Measurements from ENCODE around the gene ZNF14.
"Not testable (repeated sequence)": the region's sequence is repeated elsewhere in the genome, so short reads cannot be mapped to it uniquely, and the experiment has no call there.

The ZNF14 gene

DNA sequence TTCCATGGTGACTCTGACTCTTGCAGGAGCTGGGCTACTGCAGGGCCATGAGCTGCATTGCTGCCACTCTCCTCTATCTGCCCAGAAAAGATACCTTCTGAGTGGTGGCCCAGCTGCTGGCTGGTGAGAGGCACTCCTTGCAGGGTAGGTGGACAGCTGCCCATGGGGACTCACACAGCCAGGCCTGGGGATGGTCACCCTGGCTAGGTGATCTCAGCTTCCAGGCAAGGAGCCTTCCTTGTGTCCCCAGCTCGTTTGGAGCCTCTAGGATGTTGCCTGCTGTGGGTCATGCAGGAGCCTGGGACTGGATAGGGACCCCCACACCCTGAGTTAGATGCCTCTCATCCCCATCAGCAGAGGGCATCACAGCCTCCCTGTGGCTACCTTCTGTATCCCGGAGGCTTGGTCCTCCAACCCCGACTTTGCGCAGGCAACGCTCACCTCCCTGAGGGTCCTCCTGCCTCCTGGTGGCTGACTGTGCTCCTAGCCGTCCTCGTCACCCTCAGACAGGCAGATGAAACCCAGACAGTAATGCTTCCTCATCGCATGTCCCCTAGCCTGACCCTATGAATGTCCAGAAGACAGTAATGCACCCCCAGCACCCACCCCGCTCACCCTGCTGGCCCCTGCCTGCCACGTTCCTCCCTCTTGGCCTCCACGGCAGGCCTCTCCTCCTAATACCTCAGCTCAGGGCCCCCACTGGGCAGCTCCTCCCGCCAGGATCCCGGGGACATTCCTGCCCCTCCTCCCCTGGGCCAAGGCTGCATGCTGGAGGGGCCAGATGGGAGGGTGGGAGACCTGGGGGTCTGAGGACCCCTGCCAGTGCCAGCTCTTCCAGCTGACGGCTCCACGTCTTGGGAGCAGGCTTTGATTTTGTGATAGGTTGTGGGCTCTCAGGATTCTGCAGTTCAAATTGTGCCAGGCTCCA, 13.6 kb upstream of the ZNF14 start:
- DNase-seq, result no peak

DNA sequence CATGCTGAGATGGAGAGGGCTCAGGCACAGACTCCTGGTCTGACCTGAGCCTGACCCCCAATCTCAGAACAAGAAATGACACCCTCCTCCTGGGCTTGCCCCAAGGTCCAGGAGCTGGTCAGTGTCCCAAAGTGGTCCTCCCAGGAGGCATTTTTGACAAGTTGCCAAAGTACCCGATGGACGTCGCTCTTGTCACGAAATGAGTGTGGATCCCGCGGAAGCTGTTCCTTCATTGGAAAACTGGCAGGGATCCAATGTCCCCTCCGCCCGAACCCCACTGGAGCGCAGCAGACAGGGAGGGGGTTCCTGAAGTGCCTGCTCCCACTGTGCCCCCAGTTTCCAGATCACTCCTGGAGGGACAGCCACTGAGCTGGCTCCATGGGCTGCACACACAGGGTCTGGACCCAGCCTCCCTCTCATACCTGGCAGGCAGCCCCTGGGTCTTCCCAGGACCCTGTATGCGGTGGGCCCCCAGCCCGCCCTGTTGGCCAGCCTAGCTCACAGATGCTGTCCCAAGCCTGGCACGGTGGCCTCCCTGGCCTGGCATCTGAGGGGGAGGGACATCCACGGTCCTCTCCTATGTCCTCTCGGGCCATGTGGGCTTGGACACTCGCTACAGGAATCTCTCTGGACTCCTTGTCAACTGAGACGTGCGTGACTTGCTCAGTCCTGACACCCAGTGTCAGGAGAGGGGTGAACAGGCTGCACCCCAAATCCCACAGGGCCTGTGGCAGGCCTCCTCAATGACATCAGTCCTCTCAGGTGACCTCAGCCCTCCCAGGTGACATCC, 12.8 kb upstream of the ZNF14 start:
- no peak for DNase-seq

DNA sequence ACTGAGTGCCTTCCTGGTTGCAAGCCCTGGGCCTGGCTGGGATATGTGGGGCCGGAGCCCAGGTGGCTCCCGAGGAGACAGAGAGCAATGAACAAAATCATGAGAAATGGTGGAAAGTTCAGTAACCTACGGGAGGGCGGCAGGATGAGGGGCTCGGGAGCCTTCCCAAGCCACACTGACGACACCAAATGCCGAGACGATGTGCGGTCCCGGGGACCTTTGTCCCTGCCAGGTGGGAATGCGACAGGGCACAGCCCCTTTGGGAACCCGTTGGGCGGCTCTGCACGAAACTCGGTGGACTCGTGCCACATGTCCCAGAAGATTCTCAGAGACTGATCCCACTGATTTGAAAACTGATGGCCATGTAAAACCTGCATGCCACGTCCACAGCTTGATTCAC, 11.7 kb upstream of the ZNF14 start:
- DNase-seq, result no peak

- not testable (repeated sequence) for DNase-seq
Observed at GRCh38 chr19:19743921-19744320, 11.0 kb upstream of the ZNF14 start.

GRCh38 chr19:19743176-19743575, 10.3 kb upstream of the ZNF14 start:
- DNase-seq, result no peak

DNA sequence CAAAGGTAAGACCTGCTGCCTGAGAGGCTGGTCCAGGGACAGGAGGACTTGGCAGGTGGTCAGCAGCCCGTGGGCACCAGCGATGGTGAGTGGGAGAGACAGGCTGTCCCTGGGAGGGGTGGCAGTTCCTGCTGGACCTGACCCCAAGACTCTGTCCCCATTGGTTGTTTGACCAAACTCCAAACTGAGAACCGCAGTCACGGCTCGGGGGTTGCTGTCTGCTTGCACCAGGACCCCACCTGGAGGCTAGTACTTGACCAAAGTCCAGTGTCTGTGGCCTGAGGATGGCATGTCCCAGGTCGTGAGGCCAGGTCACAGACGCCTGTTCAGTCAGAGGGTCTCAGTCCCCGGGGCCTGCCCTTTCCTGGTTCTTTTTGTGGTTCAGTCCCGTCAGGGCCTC, 9.9 kb upstream of the ZNF14 start:
- no peak for DNase-seq

DNA sequence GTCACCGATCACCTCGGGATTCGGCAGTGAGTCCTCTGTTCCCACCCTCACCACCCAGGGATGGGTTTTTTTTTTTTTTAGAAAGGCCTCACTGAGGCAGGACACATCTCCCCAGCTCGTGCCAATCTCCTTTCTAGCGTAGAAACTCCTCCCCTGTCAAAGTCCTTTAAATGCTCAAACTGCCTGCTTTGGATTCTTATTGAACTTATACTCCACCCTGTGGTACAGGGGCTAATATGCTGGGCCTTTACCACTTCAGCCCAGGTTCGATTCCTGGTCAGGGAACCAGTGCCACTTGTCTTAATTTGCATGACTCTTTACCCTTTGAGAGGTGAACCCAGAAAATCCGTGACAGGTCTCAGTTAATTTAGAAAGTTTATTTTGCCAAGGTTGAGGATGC, 8.3 kb upstream of the ZNF14 start:
- no peak for DNase-seq

GRCh38 chr19:19740755-19741154, 7.8 kb upstream of the ZNF14 start:
- no peak for DNase-seq

DNA sequence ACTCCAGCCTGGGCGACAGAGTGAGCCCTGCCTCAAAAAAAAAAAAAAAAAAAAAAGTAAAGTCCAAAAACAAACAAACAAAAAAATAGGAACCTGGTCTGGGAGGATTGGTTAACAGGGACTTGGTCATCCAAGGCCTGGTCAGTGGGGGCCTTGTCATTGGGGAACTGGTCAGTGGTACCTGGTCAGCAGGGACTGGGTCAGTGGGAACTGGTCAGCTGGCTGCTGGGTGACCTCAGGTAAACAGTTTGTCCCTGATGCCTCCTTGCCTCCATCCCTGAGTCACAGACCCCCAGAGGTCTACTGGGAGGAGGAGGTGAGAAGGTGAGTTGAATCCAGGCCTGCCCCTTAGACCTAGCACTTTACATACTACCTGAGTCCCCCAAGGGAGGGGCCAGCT, 5.7 kb upstream of the ZNF14 start:
- no peak for DNase-seq

DNA sequence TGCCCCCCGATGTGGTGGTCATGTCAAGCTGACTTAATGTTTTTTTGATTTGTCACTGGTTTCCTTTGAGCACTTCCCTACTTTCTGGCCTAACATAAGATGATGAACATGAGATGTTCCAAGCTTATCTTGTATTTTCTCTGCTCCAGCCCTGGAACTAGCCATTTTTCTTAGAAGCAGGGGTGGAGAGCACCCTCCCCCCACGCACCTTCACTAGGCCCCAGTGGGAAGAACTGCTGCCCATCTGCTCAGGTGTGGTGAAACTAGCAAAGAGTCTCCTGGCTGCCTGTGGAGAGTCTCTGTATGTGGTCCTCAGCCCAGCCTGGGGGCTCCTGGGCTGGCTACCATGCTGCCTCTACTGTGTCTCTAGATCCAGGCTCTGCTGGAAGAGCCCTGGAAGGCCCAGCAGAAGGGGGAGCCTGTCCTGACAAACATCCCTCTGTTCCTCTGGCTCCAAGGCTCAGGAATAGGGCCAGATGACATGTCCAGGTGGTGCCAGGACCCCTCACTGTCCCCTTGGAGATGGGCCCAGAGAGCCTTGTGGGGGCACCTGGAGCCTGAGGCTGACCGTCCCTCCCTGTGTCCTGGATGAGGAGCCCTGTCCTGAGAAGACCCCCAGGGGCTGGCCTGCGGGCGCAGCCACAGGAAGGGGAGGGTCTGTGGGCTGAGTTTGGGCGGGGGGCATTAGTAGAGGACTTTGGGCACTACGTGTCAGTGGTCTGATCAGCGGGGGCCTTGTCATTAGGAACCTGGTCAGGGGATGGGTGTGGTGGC, 4.8 kb upstream of the ZNF14 start:
- no peak for DNase-seq

GRCh38 chr19:19721896-19722295, 11.0 kb downstream of the ZNF14 start:
- DNase-seq, result no peak

DNA sequence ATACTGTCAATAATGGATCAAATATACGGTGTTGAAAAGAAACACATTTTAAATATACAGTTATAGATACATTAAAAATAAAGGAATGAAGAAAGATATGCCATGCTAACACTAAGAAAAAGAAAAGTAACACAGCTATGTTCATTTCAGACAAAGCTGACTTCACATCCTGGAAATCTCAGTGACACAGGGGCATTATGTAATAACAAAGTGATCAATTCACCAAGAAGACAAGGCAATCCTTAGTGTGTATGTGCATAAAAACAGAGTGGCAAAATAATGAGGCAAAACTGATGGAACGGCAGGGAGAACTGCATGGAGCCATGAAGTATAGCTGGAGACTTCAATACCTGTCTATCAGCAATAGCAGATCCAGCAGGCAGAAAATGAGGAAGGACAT, 13.1 kb downstream of the ZNF14 start:
- no peak for DNase-seq

DNA sequence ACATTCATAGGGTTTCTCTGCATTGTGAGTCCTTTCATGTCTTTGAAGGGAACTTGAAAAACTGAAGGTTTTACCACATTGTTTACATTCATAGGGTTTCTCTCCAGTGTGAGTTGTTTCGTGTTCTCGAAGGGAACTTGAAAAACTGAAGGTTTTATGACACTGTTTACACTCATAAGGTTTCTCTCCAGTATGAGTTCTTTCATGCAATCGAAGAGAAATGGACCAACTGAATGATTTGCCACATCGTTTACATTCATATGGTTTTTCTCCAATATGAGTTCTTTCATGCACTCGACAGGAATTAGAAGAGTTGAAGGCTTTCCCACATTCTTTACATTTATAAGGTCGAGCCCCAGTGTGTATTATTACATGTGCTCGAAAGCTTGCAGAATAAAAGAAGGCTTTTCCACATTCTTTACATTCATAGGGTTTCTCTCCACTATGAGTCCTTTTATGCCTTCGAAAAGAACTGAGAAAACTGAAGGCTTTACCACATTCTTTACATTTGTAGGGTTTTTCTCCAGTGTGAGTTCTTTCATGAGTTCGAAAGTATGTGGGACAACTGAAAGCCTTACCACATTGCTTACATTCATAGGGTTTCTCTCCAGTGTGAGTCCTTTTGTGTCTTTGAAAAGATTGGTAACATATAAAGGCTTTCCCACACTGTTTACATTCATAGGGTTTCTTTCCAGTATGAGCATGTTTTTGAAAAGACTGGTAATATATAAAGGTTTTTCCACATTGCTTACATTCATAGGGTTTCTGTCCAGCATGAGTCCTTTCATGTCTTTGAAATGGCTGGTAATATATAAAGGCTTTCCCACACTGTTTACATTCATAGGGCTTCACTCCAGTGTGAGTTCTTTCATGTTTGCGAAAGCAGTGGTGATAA, 20.7 kb downstream of the ZNF14 start:
- DNase-seq, result no peak

DNA sequence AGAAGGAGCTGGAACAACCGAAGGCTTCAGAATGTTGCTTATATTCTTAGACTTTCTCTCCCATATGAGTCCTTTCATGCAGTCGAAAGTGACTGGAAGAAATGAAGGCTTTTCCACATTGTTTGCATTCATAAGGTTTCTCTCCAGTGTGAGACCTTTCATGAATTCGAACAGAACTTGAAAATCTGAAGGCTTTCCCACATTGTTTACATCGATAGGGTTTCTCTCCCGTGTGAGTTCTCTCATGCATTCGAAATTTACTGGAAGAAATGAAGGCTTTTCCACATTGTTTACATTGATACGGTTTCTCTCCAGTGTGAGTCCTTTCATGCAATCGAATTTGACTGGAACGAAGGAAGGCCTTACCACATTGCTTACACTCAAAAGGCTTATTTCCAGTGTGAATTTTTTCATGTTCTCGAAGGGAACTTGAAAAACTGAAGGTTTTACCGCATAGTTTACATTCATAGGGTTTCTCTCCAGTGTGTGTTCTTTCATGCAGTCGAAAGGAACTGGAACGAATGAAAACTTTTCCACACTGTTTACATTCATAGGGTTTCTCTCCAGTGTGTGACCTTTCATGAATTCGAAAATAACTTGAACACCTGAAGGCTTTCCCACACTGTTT, 21.5 kb downstream of the ZNF14 start:
- DNase-seq, result no peak

- DNase-seq, result no peak
Observed at GRCh38 chr19:19710506-19710905, 22.4 kb downstream of the ZNF14 start.

- no peak for DNase-seq
Observed at GRCh38 chr19:19704836-19705235, 28.1 kb downstream of the ZNF14 start.

DNA sequence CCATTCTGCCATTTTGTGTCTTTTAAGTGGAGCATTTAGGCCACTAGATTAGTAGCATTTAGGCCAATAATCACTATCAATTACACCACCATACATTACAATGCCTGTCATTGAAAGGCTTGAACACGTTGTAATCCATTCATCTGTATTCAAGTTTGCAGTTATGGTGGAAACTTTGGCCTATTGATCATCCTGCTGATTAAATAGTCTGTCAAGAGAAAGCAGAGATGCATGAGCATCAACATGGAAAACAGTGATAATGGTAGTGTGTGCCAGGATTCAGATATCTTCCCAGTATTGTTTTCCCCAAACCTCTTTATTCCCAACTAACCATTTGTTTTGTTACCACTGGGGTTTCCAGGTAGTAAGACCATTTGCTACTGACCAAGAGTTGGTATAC, 32.4 kb downstream of the ZNF14 start:
- not testable (repeated sequence) for DNase-seq

DNA sequence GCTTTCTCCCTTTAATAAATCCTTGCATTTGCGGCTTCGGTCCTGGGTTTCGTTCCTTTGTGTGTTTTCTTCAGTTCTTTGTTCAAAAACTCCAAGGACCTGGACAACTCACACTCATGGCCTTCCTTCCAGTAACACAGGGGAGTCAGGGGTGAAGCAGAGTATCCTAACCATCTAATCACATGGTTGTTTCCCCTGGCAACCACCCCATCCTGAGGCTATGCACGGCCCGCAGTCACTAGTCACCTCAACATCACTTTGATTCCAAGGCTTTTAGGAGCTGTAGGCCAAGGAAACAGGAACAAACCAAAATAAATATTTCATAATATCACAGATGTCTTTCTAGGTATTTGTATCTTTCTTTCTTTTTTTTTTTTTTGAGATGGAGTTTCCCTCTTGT, 35.3 kb downstream of the ZNF14 start:
- DNase-seq, result no peak

DNA sequence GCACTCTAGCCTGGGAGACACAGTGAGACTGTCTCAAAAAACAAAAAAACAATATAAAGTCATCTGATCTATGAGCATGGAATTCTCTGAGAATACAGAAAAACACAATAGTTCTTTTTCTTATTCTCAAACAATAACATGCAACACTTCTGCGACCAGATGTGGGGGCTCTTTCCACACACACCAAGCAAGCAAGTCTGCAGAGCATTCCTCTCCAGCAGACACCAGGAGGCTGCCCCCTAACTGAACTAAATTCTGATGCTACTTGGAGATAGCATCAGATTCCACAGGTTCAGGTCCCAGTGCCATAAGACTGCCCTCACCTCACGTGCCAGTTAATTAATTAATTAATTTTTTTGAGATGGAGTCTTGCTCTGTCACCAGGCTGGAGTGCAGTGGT, 36.5 kb downstream of the ZNF14 start:
- DNase-seq, result no peak

- no peak for DNase-seq
Observed at GRCh38 chr19:19691683-19692082, 41.2 kb downstream of the ZNF14 start.

DNA sequence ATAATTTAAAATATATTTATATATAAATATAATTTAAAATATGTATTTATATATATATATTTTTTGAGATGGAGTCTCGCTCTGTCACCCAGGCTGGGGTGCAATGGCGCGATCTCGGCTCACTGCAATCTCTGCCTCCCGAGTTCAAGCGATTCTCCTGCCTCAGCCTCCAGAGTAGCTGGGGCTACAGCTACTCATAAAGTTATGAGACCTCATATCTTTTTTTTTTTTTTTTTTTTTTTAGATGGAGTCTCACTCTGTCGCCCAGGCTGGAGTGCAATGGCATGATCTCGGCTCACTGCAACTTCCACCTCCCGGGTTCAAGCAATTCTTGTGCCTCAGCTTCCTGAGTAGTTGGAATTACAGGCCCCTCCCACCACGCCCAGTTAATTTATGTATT, 43.9 kb downstream of the ZNF14 start:
- DNase-seq, result not testable (repeated sequence)

DNA sequence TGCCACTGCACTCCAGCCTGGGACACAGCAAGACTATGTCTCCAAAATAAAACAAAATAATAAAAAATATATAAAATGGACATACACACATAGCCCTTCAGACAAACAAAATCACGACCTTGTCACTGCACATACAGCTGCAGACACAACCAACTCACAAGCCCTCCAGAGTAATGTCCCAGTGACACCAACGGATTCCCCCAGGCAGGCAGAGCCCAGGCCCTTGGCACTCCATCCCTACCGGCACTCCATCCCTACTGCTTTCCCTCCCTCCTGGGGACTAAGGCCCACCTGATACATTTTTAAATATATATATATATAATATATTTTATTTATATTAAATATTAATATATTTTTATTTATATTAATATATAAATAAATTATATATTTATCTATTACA, 45.8 kb downstream of the ZNF14 start:
- DNase-seq, result no peak
